ENCODE measurements around the gene L3MBTL4. TPM values are rescaled to one million over a fixed set of nuclear protein-coding genes. Genes with fewer than 3 reads are reported as not detected.

The L3MBTL4 gene
- polyA plus RNA-seq, 1 of the 3 experiments (the other 2 are of a cell fraction), result 0.02 TPM

- no peaks in the 10 kb centered on the region for H3K36me3 ChIP-seq (replicated peaks in 1 of 2; ENCODE audit: control insufficient read depth in 1 of 2, insufficient read depth in 2 of 2, low read length in 1 of 2)
Observed at GRCh38 chr18:6256521-6256920, 158.2 kb downstream of the L3MBTL4 start.

More at GRCh38 chr18:6256521-6256920, 158.2 kb downstream of the L3MBTL4 start:
- Histone ChIP-seq H3K9ac (no peak overlapping the region), H3K27ac (ENCODE audit: low read depth in 2 of 2, low read length in 1 of 2) (no peak overlapping the region), H3K4me1 (ENCODE audit: control insufficient read depth in 1 of 2, insufficient read depth in 2 of 2, low read depth in 1 of 2, low read length in 1 of 2) (no peaks in the 10 kb centered on the region), H3F3A (replicated peaks; ENCODE audit: insufficient read depth) (no peaks in the 10 kb centered on the region), H3K9me3 (no peaks in the 10 kb centered on the region), H4K20me1 (ENCODE audit: insufficient read depth) (no peaks in the 10 kb centered on the region), H3K4me3 (ENCODE audit: low read depth in 2 of 2, low read length in 1 of 2) (no peak overlapping the region), H3K27me3 (ENCODE audit: insufficient read depth) (no peaks in the 10 kb centered on the region), H3K79me2 (ENCODE audit: insufficient read depth) (no peaks in the 10 kb centered on the region), H3K4me2 (no peak overlapping the region), H3K9me2 (no peaks in the 10 kb centered on the region), H2AFZ (ENCODE audit: low read depth) (no peak overlapping the region)
- ChIA-PET POLR2A (no interaction called here), CTCF (interaction anchor here (0.6 kb wide), 1 partner anchor 9 kb away, joined by 3 read pairs; no protein-coding TSS in a partner anchor)
- DNase-seq, result no peak
- 44% methylated on average over 9 of the region's 10 CpGs for WGBS (ENCODE audit: low lambda C conversion rate)
- TF ChIP-seq RCOR1 (IDR thresholded peaks at IDR 0.05; ENCODE audit: low read length), result no peak
- no peak for TF ChIP-seq RAD21 (IDR thresholded peaks at IDR 0.05; ENCODE audit: low read length)
- no peak for TF ChIP-seq SIN3A (IDR thresholded peaks at IDR 0.05; ENCODE audit: borderline replicate concordance, low read depth, low read length)
- no peak for TF ChIP-seq FOXJ3 (CRISPR knock-in tag; IDR thresholded peaks at IDR 0.05)
- TF ChIP-seq CHD2 (IDR thresholded peaks at IDR 0.05; ENCODE audit: low read length, partially characterized antibody), result no peak
- no peak for TF ChIP-seq POLR2AphosphoS5 (IDR thresholded peaks at IDR 0.05; ENCODE audit: low read depth, low read length)
- TF ChIP-seq TAF1 (IDR thresholded peaks at IDR 0.05; ENCODE audit: borderline replicate concordance, low read depth, low read length), result no peak
- no peak for TF ChIP-seq REST (IDR thresholded peaks at IDR 0.05; ENCODE audit: low read depth, low read length)
- TF ChIP-seq MAX (IDR thresholded peaks at IDR 0.05; ENCODE audit: low read depth), result no peak
- no peak for TF ChIP-seq PBX3 (IDR thresholded peaks at IDR 0.05)
- TF ChIP-seq RXRA (IDR thresholded peaks at IDR 0.05; ENCODE audit: borderline replicate concordance, low read depth), result no peak
- no peak for TF ChIP-seq GATA2 (CRISPR knock-in tag; IDR thresholded peaks at IDR 0.05)
- no peak for TF ChIP-seq FOXM1 (IDR thresholded peaks at IDR 0.05; ENCODE audit: low read depth)
- TF ChIP-seq TEAD4 (IDR thresholded peaks at IDR 0.05; ENCODE audit: borderline replicate concordance, insufficient read depth), result no peak
- TF ChIP-seq USF1 (IDR thresholded peaks at IDR 0.05; ENCODE audit: borderline replicate concordance, low read depth), result no peak

All from SK-N-SH (cell line).